ENCODE results near the gene PFN1.
A peak's percentile ranks its signal among the peaks of the same experiment; 100 is the strongest.

Gene PFN1

DNA sequence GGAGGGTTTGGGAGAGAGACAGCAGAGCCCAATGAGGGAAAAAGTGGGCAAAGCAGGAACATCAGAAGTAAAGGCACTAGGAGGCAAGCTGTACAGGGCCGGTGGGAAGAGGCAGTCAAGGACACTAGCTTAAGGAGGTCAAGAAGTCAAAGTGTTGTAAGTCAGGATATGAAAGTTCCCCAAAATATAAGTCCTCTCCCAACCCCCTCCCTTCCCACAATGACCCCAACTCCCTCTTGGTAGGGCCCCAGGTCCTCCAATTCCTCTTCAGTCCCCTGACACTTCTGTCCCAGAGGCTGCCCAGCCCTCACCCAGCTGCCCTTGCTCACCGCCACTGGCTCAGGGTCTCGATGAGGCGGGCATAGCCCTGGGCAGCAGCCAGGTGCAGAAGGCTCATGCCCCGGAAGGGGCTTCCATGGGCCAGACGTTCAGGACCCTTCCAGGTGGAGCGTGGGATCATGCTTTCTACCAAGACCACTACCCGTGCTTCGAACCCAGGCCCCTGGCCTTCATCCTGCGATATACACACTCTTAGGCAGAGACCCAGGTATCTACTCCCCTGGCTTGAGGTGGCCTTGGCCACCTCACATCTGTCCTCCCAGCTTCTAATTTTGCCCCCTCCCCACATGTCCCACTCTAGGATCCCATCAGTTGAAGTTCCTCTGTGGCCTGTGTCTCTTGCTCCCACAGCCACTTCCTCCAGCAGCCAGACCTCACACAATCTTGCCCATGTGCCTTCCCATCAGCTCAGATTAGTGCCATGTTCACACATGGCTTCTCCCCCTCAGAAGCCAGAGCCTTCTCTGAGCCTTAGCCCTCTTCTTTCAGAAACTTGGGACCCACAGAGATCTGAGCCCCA lies 25.2 kb upstream of the PFN1 start:
- H3K9me3 ChIP-seq (ENCODE audit: low read length) = no peaks in the 10 kb centered on the region
- no peak overlapping the region for H3K4me3 ChIP-seq (ENCODE audit: low read depth in 1 of 2, low read length in 2 of 2)
- H3K4me1 ChIP-seq (ENCODE audit: insufficient read depth, low read length) = peaks cover 15% of the 10 kb centered on the region
- no peaks in the 10 kb centered on the region for H3K27me3 ChIP-seq (ENCODE audit: control insufficient read depth in 1 of 2, insufficient read depth in 2 of 2, low read length in 2 of 2)
- H3K36me3 ChIP-seq (ENCODE audit: insufficient read depth, low read length) = peaks cover 81% of the 10 kb centered on the region
- H3K9ac ChIP-seq (ENCODE audit: low read length) = no peak overlapping the region
- no peak overlapping the region for H3K27ac ChIP-seq (ENCODE audit: low read depth, low read length)

DNA sequence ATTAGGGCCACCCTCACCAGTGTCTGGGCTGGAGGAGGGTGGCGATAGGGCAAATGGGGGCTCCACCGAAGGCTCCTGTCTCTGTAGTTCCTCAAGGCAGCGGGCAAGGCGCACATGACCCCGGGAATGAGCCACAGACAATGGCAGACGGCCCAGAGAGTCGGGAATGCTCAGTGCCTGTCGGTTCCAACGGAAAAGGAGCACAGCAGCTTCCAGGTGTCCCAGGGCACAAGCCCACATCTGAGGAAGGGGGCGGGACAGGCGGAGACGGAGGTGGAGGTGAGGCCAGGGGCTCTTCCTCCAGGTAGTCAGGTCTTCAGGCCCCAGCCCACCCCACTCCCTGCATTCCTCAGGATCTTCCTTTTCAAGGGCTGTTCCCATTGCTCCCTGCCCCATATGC lies 24.4 kb upstream of the PFN1 start:
- Histone ChIP-seq H3K4me3 (ENCODE audit: low read depth in 1 of 2, low read length in 2 of 2) (no peak overlapping the region), H3K27ac (ENCODE audit: low read depth, low read length) (peak overlapping the region; percentile 8), H3K4me1 (ENCODE audit: insufficient read depth, low read length) (peaks cover 20% of the 10 kb centered on the region), H3K36me3 (ENCODE audit: insufficient read depth, low read length) (peaks cover 73% of the 10 kb centered on the region), H3K9ac (ENCODE audit: low read length) (no peak overlapping the region), H3K27me3 (ENCODE audit: control insufficient read depth in 1 of 2, insufficient read depth in 2 of 2, low read length in 2 of 2) (no peaks in the 10 kb centered on the region), H3K9me3 (ENCODE audit: low read length) (no peaks in the 10 kb centered on the region)

DNA sequence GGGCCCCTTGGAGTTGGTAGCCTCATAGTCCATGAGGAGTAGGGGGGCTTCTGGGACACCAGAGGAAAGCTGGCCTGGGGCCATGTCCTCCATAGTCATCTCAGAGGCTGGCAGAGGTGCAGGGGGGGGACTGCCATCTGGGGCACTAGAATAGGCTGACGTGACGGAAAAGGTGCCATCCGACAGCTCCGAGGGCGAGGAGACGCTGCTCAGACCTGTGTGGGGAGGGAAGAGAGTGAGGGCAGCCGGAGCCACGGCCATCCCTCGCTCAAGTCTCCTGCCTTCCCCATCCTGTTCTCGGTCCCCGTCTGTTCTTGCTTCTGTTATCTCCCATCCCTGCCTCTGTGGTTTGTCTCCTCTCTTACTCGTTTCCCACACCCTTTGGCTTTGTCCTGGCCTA lies 24.0 kb upstream of the PFN1 start:
- Histone ChIP-seq H3K4me1 (ENCODE audit: insufficient read depth, low read length) (peaks cover 20% of the 10 kb centered on the region), H3K27me3 (ENCODE audit: control insufficient read depth in 1 of 2, insufficient read depth in 2 of 2, low read length in 2 of 2) (no peaks in the 10 kb centered on the region), H3K9ac (ENCODE audit: low read length) (no peak overlapping the region), H3K27ac (ENCODE audit: low read depth, low read length) (peak overlapping the region; percentile 43), H3K4me3 (ENCODE audit: low read depth in 1 of 2, low read length in 2 of 2) (no peak overlapping the region), H3K9me3 (ENCODE audit: low read length) (no peaks in the 10 kb centered on the region), H3K36me3 (ENCODE audit: insufficient read depth, low read length) (peaks cover 69% of the 10 kb centered on the region)

DNA sequence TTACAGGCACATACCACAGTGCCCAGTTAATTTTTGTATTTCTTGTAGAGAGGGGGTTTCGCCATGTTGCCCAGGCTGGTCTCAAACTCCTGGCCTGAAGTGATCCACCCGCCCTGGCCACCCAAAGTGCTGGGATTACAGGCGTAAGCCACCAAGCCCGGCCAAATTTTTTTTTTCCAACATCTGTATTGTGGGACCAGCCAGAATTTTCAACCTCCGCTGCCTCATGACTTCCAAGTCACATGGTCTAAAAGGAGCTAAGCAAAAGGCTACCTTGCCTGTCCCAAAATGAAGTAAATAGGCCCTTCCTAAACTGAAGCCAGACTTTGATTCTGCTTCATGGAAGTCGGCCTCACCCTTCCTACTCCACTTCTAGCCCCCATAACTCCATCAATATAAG lies 23.5 kb upstream of the PFN1 start:
- H3K4me3 ChIP-seq (ENCODE audit: low read depth in 1 of 2, low read length in 2 of 2) = no peak overlapping the region
- H3K9ac ChIP-seq (ENCODE audit: low read length) = no peak overlapping the region
- no peaks in the 10 kb centered on the region for H3K9me3 ChIP-seq (ENCODE audit: low read length)
- H3K4me1 ChIP-seq (ENCODE audit: insufficient read depth, low read length) = peaks cover 20% of the 10 kb centered on the region
- peak overlapping the region; percentile 43 for H3K27ac ChIP-seq (ENCODE audit: low read depth, low read length)
- H3K36me3 ChIP-seq (ENCODE audit: insufficient read depth, low read length) = peaks cover 64% of the 10 kb centered on the region
- H3K27me3 ChIP-seq (ENCODE audit: control insufficient read depth in 1 of 2, insufficient read depth in 2 of 2, low read length in 2 of 2) = no peaks in the 10 kb centered on the region

DNA sequence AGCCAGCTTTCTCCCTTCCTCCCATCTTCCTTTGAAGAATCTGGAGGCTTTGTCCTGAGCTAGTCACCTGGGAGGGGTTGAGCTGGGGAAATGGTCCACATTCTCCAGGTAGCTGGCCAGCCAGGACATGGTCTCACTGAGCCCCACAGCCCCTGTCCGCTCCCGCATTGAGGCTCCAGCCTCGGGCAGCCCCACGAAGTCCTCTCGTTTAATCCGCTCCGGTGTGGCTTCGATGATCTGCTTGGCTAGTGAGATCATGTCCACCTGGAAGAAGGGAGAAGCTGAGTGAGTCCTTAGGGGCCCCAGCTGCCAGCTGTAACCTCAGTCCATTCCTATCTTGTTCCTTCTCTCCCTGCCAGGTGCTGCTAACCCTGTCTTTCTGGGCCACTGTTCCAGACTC lies 21.9 kb upstream of the PFN1 start:
- Histone ChIP-seq H3K27me3 (ENCODE audit: control insufficient read depth in 1 of 2, insufficient read depth in 2 of 2, low read length in 2 of 2) (no peaks in the 10 kb centered on the region), H3K4me1 (ENCODE audit: insufficient read depth, low read length) (peaks cover 30% of the 10 kb centered on the region), H3K36me3 (ENCODE audit: insufficient read depth, low read length) (peaks cover 56% of the 10 kb centered on the region), H3K9me3 (ENCODE audit: low read length) (no peaks in the 10 kb centered on the region), H3K27ac (ENCODE audit: low read depth, low read length) (no peak overlapping the region), H3K4me3 (ENCODE audit: low read depth in 1 of 2, low read length in 2 of 2) (no peak overlapping the region), H3K9ac (ENCODE audit: low read length) (no peak overlapping the region)

DNA sequence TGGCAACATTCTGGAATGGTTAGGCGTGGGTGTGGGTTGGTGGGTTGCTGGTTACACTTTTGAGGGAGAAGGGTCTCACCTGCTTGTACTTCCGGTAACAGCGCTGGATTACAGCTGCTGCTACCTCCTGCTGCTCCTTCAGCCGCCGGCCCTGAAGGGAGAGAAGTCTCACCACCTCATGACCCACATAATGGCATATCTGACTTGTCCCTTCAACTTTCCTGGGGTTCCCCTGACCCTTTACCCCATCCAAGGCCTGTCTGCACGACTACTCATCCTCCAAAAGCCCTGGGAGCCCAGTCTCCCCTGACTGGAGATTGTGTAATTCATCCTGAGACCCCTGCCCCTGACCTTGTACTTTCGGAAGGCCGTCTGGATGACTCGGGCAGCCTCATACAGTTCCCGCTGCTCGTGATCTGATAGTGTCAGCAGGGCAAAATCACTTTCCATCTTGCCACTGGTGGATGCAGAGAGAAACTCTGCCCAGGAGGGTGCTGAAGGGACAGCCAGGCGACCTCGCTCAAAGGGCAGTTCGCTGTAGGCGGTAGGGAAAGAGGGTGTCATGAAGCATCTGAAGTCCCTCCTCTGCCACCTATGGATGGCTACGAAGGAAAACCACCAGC lies 21.3 kb upstream of the PFN1 start:
- Histone ChIP-seq H3K9ac (ENCODE audit: low read length) (no peak overlapping the region), H3K36me3 (ENCODE audit: insufficient read depth, low read length) (peaks cover 49% of the 10 kb centered on the region), H3K4me1 (ENCODE audit: insufficient read depth, low read length) (peaks cover 32% of the 10 kb centered on the region), H3K9me3 (ENCODE audit: low read length) (no peaks in the 10 kb centered on the region), H3K4me3 (ENCODE audit: low read depth in 1 of 2, low read length in 2 of 2) (peak overlapping the region; percentile 8 to 87), H3K27ac (ENCODE audit: low read depth, low read length) (peak overlapping the region; percentile 95), H3K27me3 (ENCODE audit: control insufficient read depth in 1 of 2, insufficient read depth in 2 of 2, low read length in 2 of 2) (no peaks in the 10 kb centered on the region)

DNA sequence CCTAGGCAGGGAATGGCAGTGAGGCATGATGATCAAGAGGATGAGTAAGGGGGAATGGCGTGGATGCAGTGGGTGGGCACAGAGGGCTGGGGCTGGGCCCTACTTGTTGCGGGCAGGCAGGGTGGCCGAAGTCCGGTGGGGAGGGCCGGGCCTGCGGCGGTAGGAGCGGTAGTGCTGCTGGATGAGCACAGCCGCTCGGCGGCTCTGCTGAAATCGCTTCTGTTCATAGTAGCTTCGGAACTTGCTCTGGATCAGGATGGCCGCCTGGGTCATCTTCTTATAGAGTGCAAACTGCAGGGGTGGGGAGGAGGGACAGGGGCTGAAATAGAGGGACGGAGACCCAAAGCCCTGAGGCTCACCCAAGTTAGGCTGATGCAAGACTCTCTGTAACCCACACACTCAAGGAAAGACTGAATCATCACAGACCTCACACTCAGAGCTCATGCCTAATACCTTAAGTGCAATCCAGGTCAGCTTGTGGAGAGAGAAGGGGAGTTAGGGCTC lies 20.8 kb upstream of the PFN1 start:
- Histone ChIP-seq H3K27ac (ENCODE audit: low read depth, low read length) (peak overlapping the region; percentile 95), H3K27me3 (ENCODE audit: control insufficient read depth in 1 of 2, insufficient read depth in 2 of 2, low read length in 2 of 2) (no peaks in the 10 kb centered on the region), H3K9me3 (ENCODE audit: low read length) (no peaks in the 10 kb centered on the region), H3K4me3 (ENCODE audit: low read depth in 1 of 2, low read length in 2 of 2) (peak overlapping the region; percentile 8 to 87), H3K4me1 (ENCODE audit: insufficient read depth, low read length) (peaks cover 32% of the 10 kb centered on the region), H3K9ac (ENCODE audit: low read length) (peak overlapping the region; percentile 67), H3K36me3 (ENCODE audit: insufficient read depth, low read length) (peaks cover 44% of the 10 kb centered on the region)

DNA sequence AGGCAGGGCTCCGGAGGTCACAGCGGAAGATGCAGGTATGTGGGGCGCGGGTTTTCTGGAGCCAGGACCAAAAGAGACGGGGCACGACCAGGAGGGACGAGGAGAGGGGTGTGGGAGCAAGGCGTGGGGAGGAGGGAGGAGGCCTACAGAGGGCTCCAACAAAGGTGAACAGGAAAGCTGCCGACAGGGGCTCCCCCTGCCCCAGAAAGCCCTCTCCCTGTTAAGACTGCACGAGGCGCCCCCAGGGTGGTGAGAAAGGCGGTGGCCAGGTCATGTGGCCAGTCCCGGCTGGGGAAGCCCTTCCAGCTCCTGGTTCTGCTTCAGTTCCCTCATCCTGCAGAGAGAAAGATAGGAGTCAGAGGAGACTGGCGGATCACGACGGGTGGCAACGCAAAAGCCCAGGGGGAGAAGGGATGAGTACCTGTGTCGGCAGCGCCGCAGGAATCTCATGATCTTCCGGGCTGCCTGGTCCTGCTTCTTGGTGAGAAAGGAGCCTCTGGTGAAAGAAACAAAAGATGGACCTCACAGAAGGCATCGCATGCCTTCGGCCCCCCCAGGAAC lies 20.2 kb upstream of the PFN1 start:
- H3K4me1 ChIP-seq (ENCODE audit: insufficient read depth, low read length) = peaks cover 32% of the 10 kb centered on the region
- H3K4me3 ChIP-seq (ENCODE audit: low read depth in 1 of 2, low read length in 2 of 2) = peak overlapping the region; percentile 66 to 87
- peaks cover 38% of the 10 kb centered on the region for H3K36me3 ChIP-seq (ENCODE audit: insufficient read depth, low read length)

DNA sequence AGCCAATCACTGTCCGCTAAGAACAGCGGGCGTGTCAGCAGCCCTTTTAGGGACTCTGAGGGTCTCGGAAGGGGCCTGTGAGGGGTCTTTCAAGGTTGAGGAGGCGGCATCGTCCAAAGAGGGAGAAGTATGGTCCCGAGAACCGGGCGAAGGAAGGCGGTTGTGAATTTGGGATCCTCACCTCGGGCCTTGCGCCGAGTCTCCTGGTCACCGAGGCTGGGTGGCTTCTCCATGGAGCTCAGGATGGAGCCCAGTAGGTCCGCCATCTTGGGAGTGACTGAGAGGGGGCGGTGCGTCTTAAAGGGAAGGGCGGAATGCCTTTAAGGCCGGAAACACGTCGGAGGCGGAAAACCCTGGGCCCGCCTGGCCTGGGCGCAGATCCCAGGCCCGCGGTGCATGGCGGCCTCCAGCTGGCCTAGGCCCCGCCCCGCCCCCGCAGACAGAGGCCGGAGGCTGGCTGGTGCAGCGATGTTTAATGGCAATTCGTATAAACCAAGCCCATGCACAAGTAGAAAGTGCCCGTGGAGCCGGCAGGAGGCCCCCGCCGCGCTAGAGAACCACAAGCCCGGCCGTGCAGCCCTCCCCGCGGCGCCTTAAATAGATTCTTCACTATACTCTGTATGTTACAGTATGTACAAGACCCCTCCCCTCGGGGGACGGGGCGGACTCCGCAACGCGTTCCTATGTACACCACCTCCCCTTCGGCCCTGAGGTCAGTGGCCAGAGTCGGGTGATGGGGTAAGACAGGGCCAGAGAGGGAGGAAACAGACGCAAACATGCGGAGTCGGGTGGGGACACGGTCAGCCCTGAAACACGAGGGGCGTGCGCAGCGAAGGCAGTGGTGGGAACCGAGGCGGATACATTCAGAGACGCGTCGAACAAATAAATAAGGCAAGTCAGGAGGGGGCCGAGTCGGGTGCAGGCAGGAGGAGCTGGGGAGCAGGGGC lies 19.5 kb upstream of the PFN1 start, which contains the start of gene SPAG7:
SPAG7 (minus strand) TSS at position 279 of the 947 bp plus-strand sequence; CDS start at position 266, 13 bp downstream.
- Histone ChIP-seq H3K4me3 (ENCODE audit: low read depth in 1 of 2, low read length in 2 of 2) (peak within 1 kb of the TSS; percentile 66 to 87), H3K4me1 (ENCODE audit: insufficient read depth, low read length) (peaks cover 32% of the 10 kb centered on the region), H3K27ac (ENCODE audit: low read depth, low read length) (peak within 1 kb of the TSS; percentile 99), H3K9me3 (ENCODE audit: low read length) (no peaks in the 10 kb centered on the region), H3K27me3 (ENCODE audit: control insufficient read depth in 1 of 2, insufficient read depth in 2 of 2, low read length in 2 of 2) (no peaks in the 10 kb centered on the region), H3K9ac (ENCODE audit: low read length) (peak within 1 kb of the TSS; percentile 80), H3K36me3 (ENCODE audit: insufficient read depth, low read length) (peaks cover 31% of the 10 kb centered on the region)

More for the DNA sequence above, 20.2 kb upstream of the PFN1 start:
- Histone ChIP-seq H3K9me3 (ENCODE audit: low read length) (no peaks in the 10 kb centered on the region), H3K9ac (ENCODE audit: low read length) (peak overlapping the region; percentile 67), H3K27ac (ENCODE audit: low read depth, low read length) (peak overlapping the region; percentile 95), H3K27me3 (ENCODE audit: control insufficient read depth in 1 of 2, insufficient read depth in 2 of 2, low read length in 2 of 2) (no peaks in the 10 kb centered on the region)

DNA sequence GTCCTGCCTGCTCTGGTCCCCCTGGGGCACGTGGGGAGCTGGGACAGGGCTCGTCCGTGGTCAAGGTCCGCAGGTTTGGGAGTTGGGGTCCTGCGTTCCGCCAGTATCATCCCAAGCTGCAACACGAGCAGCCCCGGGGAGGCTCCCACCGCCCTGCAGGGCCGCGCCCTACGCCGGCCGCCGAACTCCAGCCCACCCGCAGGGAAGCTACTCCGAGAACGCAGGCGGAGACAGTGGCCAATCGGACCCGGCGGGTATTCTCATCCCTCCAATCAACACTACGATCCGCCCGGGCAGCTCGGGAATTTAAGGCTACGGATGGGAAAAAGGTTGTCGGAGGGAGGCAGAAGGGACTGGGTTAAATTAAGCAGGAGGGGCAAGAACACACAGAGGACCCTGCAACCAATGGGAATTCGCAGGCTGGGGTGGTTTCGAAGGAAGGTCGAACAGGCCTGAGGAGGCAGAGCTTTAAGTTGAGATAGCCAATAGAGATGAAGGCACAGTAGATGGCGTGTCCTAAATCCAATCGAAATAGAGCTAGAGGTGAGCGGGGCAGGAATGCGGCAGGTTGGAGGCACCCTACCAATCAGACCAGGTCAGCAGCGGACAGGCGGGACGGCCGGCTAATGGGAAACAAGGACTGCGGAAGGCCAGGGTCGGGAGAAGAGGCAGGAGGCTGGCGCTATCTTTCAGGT lies 18.7 kb upstream of the PFN1 start:
- Histone ChIP-seq H3K27ac (ENCODE audit: low read depth, low read length) (peak overlapping the region; percentile 99), H3K4me1 (ENCODE audit: insufficient read depth, low read length) (peaks cover 32% of the 10 kb centered on the region), H3K27me3 (ENCODE audit: control insufficient read depth in 1 of 2, insufficient read depth in 2 of 2, low read length in 2 of 2) (no peaks in the 10 kb centered on the region), H3K4me3 (ENCODE audit: low read depth in 1 of 2, low read length in 2 of 2) (peak overlapping the region; percentile 45 to 87), H3K9ac (ENCODE audit: low read length) (peak overlapping the region; percentile 80), H3K36me3 (ENCODE audit: insufficient read depth, low read length) (peaks cover 23% of the 10 kb centered on the region), H3K9me3 (ENCODE audit: low read length) (no peaks in the 10 kb centered on the region)

Data from muscle layer of colon (tissue), 2 donors.